ENCODE measurements around the gene GOSR2.
"Not testable (repeated sequence)": the region's sequence is repeated elsewhere in the genome, so short reads cannot be mapped to it uniquely, and the experiment has no call there.

Gene GOSR2

DNA sequence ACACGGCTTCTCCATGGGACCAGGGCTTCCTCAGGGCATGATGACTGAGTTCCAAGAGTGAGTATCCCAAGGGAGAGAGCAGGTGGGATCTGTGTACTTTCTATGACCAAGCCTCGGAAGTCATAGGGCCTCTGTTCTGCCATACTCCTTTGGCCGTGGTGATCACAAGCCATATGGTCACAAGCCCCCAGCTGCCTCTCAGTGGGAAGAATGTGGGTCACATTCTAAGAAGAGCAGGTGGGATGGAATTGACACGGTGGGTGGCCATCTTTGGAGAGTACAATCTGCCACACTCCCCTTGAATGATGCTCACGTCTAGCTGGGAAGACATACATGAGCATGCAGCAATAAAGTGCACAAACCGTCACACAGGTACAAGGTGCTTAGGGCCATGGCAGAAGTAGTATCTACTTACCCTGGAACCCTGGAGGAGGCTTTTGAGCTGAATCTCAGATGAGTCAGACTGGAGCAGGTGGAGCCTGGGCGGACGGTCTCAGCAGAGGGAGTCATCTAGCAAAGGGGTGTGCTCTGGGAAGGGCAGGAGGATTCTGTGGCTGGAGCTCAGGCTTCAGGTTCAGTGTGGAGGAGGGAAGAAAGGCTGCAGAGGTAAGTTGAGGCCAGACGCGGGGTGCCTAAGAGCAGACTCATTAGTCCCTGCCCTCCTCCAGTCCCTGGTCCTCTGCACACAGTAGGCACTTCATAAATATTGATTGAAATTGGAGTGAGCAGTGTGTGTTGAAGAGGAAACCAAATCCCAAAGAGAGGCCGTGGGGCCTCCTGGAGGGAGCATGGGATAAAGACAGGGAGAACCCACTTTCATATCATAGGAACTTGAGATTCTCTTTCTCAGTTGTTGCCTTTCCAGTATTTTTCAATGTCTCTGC, 26.6 kb downstream of the GOSR2 start:
- ChIA-PET CTCF (no interaction called here), POLR2A (no interaction called here)
- TF ChIP-seq CTBP1 (IDR thresholded peaks at IDR 0.05; ENCODE audit: borderline replicate concordance) (no peak), BHLHE40 (IDR thresholded peaks at IDR 0.05; ENCODE audit: borderline replicate concordance) (no peak), SP1 (IDR thresholded peaks at IDR 0.05) (no peak), FOXA1 (IDR thresholded peaks at IDR 0.05) (no peak), ARNT (IDR thresholded peaks at IDR 0.05) (no peak), L3MBTL2 (conservative IDR thresholded peaks at IDR 0.05) (no peak), LEF1 (IDR thresholded peaks at IDR 0.05; ENCODE audit: borderline replicate concordance) (no peak), SUZ12 (IDR thresholded peaks at IDR 0.05) (no peak), NFRKB (IDR thresholded peaks at IDR 0.05) (no peak), ELF4 (IDR thresholded peaks at IDR 0.05) (no peak), FOXM1 (IDR thresholded peaks at IDR 0.05; ENCODE audit: borderline replicate concordance) (no peak), TARDBP (IDR thresholded peaks at IDR 0.05) (no peak), HDGF (IDR thresholded peaks at IDR 0.05; ENCODE audit: borderline replicate concordance) (no peak), FOXK2 (IDR thresholded peaks at IDR 0.05) (no peak), ZNF384 (IDR thresholded peaks at IDR 0.05) (no peak)
- TF ChIP-seq, protein P1, sequence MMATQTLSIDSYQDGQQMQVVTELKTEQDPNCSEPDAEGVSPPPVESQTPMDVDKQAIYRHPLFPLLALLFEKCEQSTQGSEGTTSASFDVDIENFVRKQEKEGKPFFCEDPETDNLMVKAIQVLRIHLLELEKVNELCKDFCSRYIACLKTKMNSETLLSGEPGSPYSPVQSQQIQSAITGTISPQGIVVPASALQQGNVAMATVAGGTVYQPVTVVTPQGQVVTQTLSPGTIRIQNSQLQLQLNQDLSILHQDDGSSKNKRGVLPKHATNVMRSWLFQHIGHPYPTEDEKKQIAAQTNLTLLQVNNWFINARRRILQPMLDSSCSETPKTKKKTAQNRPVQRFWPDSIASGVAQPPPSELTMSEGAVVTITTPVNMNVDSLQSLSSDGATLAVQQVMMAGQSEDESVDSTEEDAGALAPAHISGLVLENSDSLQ (IDR thresholded peaks at IDR 0.05): no peak
- no peak for DNase-seq (ENCODE audit: extremely low spot score)

DNA sequence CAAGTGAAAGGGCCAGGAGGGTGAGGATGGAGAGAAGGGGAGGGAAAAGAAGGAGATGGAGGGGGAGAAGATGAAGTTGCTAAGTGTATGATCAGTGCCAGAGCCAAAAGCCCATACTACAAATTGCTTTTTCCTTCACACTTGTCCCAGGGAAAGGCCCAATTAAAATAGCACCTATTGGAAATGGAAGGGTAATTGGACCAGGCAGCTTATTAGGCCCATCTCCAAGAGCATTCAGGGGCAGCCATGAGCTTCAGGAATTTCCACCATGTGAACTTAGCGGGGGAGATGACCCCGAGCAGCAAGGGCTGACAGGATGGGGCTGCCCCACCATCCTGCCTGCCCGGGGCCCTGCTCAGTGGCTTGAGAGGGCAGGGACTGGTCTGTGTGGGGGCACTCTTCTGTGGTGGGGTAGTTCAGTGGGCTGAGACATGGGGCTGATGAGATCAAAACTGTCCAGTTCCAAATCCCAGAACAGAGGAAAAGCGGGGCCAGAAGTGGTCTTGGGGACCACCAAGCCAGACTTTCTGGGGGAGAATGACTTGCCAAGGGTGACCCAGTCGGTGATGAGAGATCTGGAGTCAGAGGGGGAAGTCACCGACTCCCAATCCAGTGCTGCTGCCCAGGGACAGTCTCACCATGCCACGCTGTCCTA, 27.5 kb downstream of the GOSR2 start:
- ChIA-PET CTCF (no interaction called here), POLR2A (no interaction called here)
- no peak for TF ChIP-seq FOXM1 (IDR thresholded peaks at IDR 0.05; ENCODE audit: borderline replicate concordance)
- TF ChIP-seq HDGF (IDR thresholded peaks at IDR 0.05; ENCODE audit: borderline replicate concordance): no peak
- no peak for TF ChIP-seq NFRKB (IDR thresholded peaks at IDR 0.05)
- TF ChIP-seq CTBP1 (IDR thresholded peaks at IDR 0.05; ENCODE audit: borderline replicate concordance): no peak
- TF ChIP-seq, protein P1 (IDR thresholded peaks at IDR 0.05): no peak
- no peak for TF ChIP-seq SP1 (IDR thresholded peaks at IDR 0.05)
- no peak for DNase-seq (ENCODE audit: extremely low spot score)

DNA sequence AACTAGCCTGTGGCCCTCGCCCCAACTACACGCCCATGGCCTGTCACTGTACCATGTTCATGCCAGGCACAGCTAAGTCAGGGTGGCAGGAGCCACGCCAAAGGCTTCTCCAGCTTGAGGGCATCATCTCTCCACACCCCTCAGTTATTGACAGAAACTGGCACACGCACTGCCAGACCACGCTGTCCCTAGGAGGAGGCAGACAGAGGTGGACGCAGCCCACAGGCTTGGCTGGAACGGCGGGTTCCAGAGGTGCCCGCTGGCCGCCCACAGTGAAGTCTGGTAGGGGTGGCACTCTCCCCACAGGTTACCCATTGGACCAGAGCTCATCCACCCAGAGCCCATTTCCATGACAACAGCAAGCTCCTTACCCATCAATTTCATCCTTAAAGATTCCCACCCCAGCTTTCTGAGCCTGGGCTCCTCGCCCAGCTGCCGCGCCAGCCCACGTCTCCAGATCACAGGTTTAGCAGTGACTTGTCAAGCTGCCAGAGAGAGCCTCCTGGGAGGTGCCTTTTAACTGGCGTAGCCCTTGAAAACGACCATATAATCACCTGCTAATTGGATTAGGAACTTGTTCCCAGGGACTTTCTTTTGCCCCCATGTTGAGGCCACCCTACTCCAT, 28.1 kb downstream of the GOSR2 start:
- TF ChIP-seq ARNT (IDR thresholded peaks at IDR 0.05): no peak
- no peak for TF ChIP-seq BHLHE40 (IDR thresholded peaks at IDR 0.05; ENCODE audit: borderline replicate concordance)
- TF ChIP-seq ELF4 (IDR thresholded peaks at IDR 0.05): no peak
- TF ChIP-seq, protein P1 (IDR thresholded peaks at IDR 0.05): no peak
- no peak for TF ChIP-seq L3MBTL2 (conservative IDR thresholded peaks at IDR 0.05)
- no peak for TF ChIP-seq SUZ12 (IDR thresholded peaks at IDR 0.05)
- no peak for TF ChIP-seq LEF1 (IDR thresholded peaks at IDR 0.05; ENCODE audit: borderline replicate concordance)
- no peak for TF ChIP-seq FOXM1 (IDR thresholded peaks at IDR 0.05; ENCODE audit: borderline replicate concordance)
- no peak for TF ChIP-seq FOXK2 (IDR thresholded peaks at IDR 0.05)
- no peak for TF ChIP-seq ZNF384 (IDR thresholded peaks at IDR 0.05)
- no peak for TF ChIP-seq FOXA1 (IDR thresholded peaks at IDR 0.05)
- TF ChIP-seq CTBP1 (IDR thresholded peaks at IDR 0.05; ENCODE audit: borderline replicate concordance): no peak
- TF ChIP-seq HDGF (IDR thresholded peaks at IDR 0.05; ENCODE audit: borderline replicate concordance): no peak
- no peak for TF ChIP-seq SP1 (IDR thresholded peaks at IDR 0.05)
- ChIA-PET POLR2A (no interaction called here), CTCF (no interaction called here)
- DNase-seq (ENCODE audit: extremely low spot score): no peak

DNA sequence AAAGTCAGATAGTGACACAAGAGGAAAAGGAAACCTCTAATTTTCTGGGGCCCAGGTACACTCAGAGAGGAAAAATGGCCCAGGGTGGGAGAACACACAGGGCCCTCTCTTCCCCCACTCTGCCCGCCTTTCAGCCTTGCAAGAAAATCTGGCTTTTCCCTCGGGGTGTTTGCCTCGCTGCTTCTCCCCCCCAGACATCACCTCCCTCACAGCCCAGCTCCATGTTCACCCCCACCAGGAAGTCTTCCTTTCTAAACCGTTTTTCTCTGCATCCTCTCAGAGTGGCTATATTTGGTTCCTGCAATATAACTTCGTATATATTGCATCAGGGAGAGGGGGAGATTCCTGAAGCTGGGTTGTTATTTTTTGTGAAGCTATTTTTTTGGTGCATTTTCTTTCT, 28.7 kb downstream of the GOSR2 start:
- TF ChIP-seq, protein P1 (IDR thresholded peaks at IDR 0.05): no peak
- TF ChIP-seq BHLHE40 (IDR thresholded peaks at IDR 0.05; ENCODE audit: borderline replicate concordance) (no peak), SUZ12 (IDR thresholded peaks at IDR 0.05) (no peak), ELF4 (IDR thresholded peaks at IDR 0.05) (no peak), FOXK2 (IDR thresholded peaks at IDR 0.05) (no peak), CTBP1 (IDR thresholded peaks at IDR 0.05; ENCODE audit: borderline replicate concordance) (no peak), ARNT (IDR thresholded peaks at IDR 0.05) (no peak), NFRKB (IDR thresholded peaks at IDR 0.05) (no peak), TARDBP (IDR thresholded peaks at IDR 0.05) (no peak)
- ChIA-PET CTCF (no interaction called here), POLR2A (no interaction called here)
- DNase-seq (ENCODE audit: extremely low spot score): no peak

DNA sequence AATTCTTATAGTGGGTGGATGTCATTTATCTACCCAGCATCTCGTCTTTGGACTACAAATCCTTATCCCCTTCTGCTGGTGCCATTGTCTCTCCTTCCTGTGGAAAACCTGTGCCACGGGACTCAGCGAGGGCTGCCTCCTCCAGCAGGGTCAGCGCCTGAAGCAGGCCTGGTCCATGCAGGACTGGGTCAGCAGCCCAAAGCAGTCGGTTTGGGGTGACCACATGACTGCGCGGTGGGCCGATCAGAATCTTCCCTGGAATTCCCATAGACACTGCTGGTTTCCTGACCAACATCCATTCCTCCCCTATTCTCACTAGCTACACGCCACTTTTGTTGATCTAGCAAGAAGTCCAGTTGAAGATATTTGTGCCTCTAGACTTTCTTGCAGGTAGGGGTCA, 29.2 kb downstream of the GOSR2 start:
- DNase-seq (ENCODE audit: extremely low spot score): no peak
- ChIA-PET CTCF (no interaction called here), POLR2A (no interaction called here)
- TF ChIP-seq ZNF384 (IDR thresholded peaks at IDR 0.05) (no peak), FOXK2 (IDR thresholded peaks at IDR 0.05) (no peak), HDGF (IDR thresholded peaks at IDR 0.05; ENCODE audit: borderline replicate concordance) (no peak), SUZ12 (IDR thresholded peaks at IDR 0.05) (no peak), ELF4 (IDR thresholded peaks at IDR 0.05) (no peak), L3MBTL2 (conservative IDR thresholded peaks at IDR 0.05) (no peak), BHLHE40 (IDR thresholded peaks at IDR 0.05; ENCODE audit: borderline replicate concordance) (no peak), NFRKB (IDR thresholded peaks at IDR 0.05) (no peak), FOXA1 (IDR thresholded peaks at IDR 0.05) (no peak), TARDBP (IDR thresholded peaks at IDR 0.05) (no peak), LEF1 (IDR thresholded peaks at IDR 0.05; ENCODE audit: borderline replicate concordance) (no peak), CTBP1 (IDR thresholded peaks at IDR 0.05; ENCODE audit: borderline replicate concordance) (no peak), FOXM1 (IDR thresholded peaks at IDR 0.05; ENCODE audit: borderline replicate concordance) (no peak), SP1 (IDR thresholded peaks at IDR 0.05) (no peak), ARNT (IDR thresholded peaks at IDR 0.05) (no peak)
- TF ChIP-seq, protein P1 (IDR thresholded peaks at IDR 0.05): no peak

DNA sequence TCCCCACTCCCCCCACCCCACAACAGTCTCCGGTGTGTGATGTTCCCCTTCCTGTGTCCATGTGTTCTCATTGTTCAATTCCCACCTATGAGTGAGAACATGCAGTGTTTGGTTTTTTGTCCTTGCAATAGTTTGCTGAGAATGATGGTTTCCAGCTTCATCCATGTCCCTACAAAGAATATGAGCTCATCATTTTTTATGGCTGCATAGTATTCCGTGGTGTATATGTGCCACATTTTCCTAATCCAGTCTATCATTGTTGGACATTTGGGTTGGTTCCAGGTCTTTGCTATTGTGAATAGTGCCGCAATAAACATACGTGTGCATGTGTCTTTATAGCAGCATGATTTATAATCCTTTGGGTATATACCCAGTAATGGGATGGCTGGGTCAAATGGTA, 30.2 kb downstream of the GOSR2 start:
- DNase-seq (ENCODE audit: extremely low spot score); POLR2A ChIA-PET; CTCF ChIA-PET: not testable (repeated sequence)
